Stomach (tissue), 4 donors: ENCODE results near the gene PCP4L1.

Source experiments
- POLR2A ChIP-seq, 4 donors: fragments of 450-650 bp; IDR thresholded peaks; one replicate each; pipeline ENCODE4 v1.6.1; 2016; ENCODE audit warnings: antibody characterized with exemption in 4 of 4, control low read depth in 2 of 4, mild to moderate bottlenecking in 1 of 4, moderate library complexity in 1 of 4
- POLR2AphosphoS5 ChIP-seq, 3 donors: sonication (generic); formaldehyde crosslinking; IDR thresholded peaks; one replicate each; pipeline ENCODE4 v1.6.1; 2016; ENCODE audit warnings: antibody characterized with exemption in 3 of 3
- TF ChIP-seq, protein P1 (sequence below), 7 experiments: fragments of 450-650 bp in 4 of 7; fragments of 200-600 bp in 3 of 7; sonication (generic) in 3 of 7; IDR thresholded peaks; one replicate each; pipeline ENCODE4 v1.5.1; 2016 to 2019; ENCODE audit warnings: antibody characterized with exemption in 7 of 7, control low read depth in 2 of 7, mild to moderate bottlenecking in 1 of 7

DNA sequence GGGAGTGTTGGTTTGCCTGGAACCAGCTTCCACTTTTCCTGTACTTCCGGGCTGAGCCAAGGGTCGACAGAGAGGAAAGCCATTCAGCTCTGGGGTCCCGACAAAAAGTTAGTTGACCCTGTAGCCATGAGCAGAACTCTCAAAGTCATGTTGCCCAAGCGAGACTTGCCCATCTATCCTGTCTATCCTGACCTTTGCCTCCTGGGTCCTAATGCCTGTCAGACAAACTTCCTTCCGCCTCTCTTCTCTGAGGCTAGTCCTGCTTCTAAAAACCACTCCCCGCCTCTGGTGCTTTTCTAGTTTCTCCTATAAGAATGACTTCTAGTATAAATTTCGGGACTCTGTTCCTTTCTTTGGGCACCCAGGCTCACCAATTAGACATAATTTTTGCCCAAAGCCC, 7.7 kb upstream of the PCP4L1 start:
- TF ChIP-seq, protein P1, sequence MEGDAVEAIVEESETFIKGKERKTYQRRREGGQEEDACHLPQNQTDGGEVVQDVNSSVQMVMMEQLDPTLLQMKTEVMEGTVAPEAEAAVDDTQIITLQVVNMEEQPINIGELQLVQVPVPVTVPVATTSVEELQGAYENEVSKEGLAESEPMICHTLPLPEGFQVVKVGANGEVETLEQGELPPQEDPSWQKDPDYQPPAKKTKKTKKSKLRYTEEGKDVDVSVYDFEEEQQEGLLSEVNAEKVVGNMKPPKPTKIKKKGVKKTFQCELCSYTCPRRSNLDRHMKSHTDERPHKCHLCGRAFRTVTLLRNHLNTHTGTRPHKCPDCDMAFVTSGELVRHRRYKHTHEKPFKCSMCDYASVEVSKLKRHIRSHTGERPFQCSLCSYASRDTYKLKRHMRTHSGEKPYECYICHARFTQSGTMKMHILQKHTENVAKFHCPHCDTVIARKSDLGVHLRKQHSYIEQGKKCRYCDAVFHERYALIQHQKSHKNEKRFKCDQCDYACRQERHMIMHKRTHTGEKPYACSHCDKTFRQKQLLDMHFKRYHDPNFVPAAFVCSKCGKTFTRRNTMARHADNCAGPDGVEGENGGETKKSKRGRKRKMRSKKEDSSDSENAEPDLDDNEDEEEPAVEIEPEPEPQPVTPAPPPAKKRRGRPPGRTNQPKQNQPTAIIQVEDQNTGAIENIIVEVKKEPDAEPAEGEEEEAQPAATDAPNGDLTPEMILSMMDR (IDR thresholded peaks at IDR 0.05) = no peak
- no peak for TF ChIP-seq POLR2AphosphoS5 (IDR thresholded peaks at IDR 0.05)
- no peak for TF ChIP-seq POLR2A (IDR thresholded peaks at IDR 0.05)
